Calu3 (cell line): Measurements from ENCODE around the gene HEPACAM. TPM values are rescaled to one million over a fixed set of nuclear protein-coding genes. Genes with fewer than 3 reads are reported as not detected.

ENCODE experiments used
- BruUV-seq: library from RNA; stranded (reverse); fragments of 400-500 nt; replicated peaks from 2 replicates; lab custom pipeline; 2021; lab: Mats Ljungman, UMichigan
- CTCF ChIA-PET: fragments of 300-600 bp; sonication (Branson Sonifier 250); formaldehyde crosslinking; loops from one replicate; lab custom pipeline; 2022; ENCODE audit warnings: antibody characterized with exemption; lab: Charles Lee
- DNase-seq: peaks from one replicate; pipeline ENCODE4 v3.0.0; 2022
- H3K27ac Mint-ChIP-seq: one replicate; pipeline ENCODE4 v1.8.0; 2022; ENCODE audit warnings: mixed read lengths; ENCODE audit not compliant: unreplicated experiment
- H3K27me3 Mint-ChIP-seq: one replicate; pipeline ENCODE4 v1.8.0; 2022; ENCODE audit warnings: mixed read lengths; ENCODE audit not compliant: unreplicated experiment
- H3K36me3 Mint-ChIP-seq: one replicate; pipeline ENCODE4 v1.8.0; 2022; ENCODE audit warnings: mild to moderate bottlenecking, moderate library complexity, mixed read lengths; ENCODE audit not compliant: insufficient read depth, unreplicated experiment
- H3K4me1 Mint-ChIP-seq: one replicate; pipeline ENCODE4 v1.8.0; 2022; ENCODE audit warnings: mild to moderate bottlenecking, low read depth, mixed read lengths; ENCODE audit not compliant: unreplicated experiment
- H3K4me3 Mint-ChIP-seq: one replicate; pipeline ENCODE4 v1.8.0; 2022; ENCODE audit warnings: mild to moderate bottlenecking, low read depth, moderate library complexity, mixed read lengths; ENCODE audit not compliant: unreplicated experiment
- H3K9me3 Mint-ChIP-seq: one replicate; pipeline ENCODE4 v1.8.0; 2022; ENCODE audit warnings: low read depth, mixed read lengths; ENCODE audit not compliant: unreplicated experiment
- CTCF ChIP-seq: fragments of 200-600 bp; IDR thresholded peaks from one replicate; pipeline ENCODE4 v1.8.0; 2022; ENCODE audit warnings: antibody characterized with exemption; ENCODE audit not compliant: unreplicated experiment
- intact Hi-C: fragments of 100-400 bp; cut with micrococcal nuclease; formaldehyde crosslinking; loops from one replicate; pipeline ENCODE4 v1.10.0; 2022; ENCODE audit not compliant: unreplicated experiment
- total RNA-seq: library from RNA; stranded (reverse); gene quantifications from 2 replicates; pipeline ENCODE4 v1.2.3, GENCODE V29; 2022

Gene HEPACAM
- total RNA-seq, 1 experiment from 2014 or later, result not detected

- CTCF ChIA-PET, result no interaction called here
- Mint-ChIP-seq H3K36me3 (no peaks in the 10 kb centered on the region), H3K4me1 (no peaks in the 10 kb centered on the region), H3K27me3 (peaks cover 64% of the 10 kb centered on the region), H3K27ac (no peak overlapping the region), H3K9me3 (no peaks in the 10 kb centered on the region), H3K4me3 (no peak overlapping the region)
- DNase-seq, result no peak
- no TSS peak for BruUV-seq
- intact Hi-C loops, result no loop called here
- TF ChIP-seq CTCF, result no peak
Observed at GRCh38 chr11:124943254-124943616, 7.4 kb upstream of the HEPACAM start.

- H3K9me3 Mint-ChIP-seq, result no peaks in the 10 kb centered on the region
- no peak for TF ChIP-seq CTCF
- no peak for DNase-seq
- CTCF ChIA-PET, result no interaction called here
- H3K4me1 Mint-ChIP-seq, result no peaks in the 10 kb centered on the region
- no peaks in the 10 kb centered on the region for H3K36me3 Mint-ChIP-seq
- no peak overlapping the region for H3K4me3 Mint-ChIP-seq
- peaks cover 58% of the 10 kb centered on the region for H3K27me3 Mint-ChIP-seq
- intact Hi-C loops, result no loop called here
- no peak overlapping the region for H3K27ac Mint-ChIP-seq
- no TSS peak for BruUV-seq
Observed at GRCh38 chr11:124942466-124943253, 6.8 kb upstream of the HEPACAM start.

- H3K36me3 Mint-ChIP-seq, result no peaks in the 10 kb centered on the region
- H3K27me3 Mint-ChIP-seq, result peaks cover 51% of the 10 kb centered on the region
- no peak overlapping the region for H3K4me3 Mint-ChIP-seq
- intact Hi-C loops, result no loop called here
- no peaks in the 10 kb centered on the region for H3K4me1 Mint-ChIP-seq
- no peak overlapping the region for H3K27ac Mint-ChIP-seq
- H3K9me3 Mint-ChIP-seq, result no peaks in the 10 kb centered on the region
- BruUV-seq, result no TSS peak
- DNase-seq, result no peak
- no peak for TF ChIP-seq CTCF
- CTCF ChIA-PET, result no interaction called here
Observed at GRCh38 chr11:124941703-124942102, 5.9 kb upstream of the HEPACAM start.

- Mint-ChIP-seq H3K36me3 (no peaks in the 10 kb centered on the region), H3K27ac (no peak overlapping the region), H3K4me3 (no peak overlapping the region), H3K4me1 (no peaks in the 10 kb centered on the region), H3K27me3 (peaks cover 35% of the 10 kb centered on the region), H3K9me3 (no peaks in the 10 kb centered on the region)
- CTCF ChIA-PET, result no interaction called here
- intact Hi-C loops, result no loop called here
- DNase-seq, result no peak
- no peak for TF ChIP-seq CTCF
- no TSS peak for BruUV-seq
Observed at GRCh38 chr11:124938970-124939369, 3.1 kb upstream of the HEPACAM start.
